Measurements from ENCODE around the gene CLDN12. TPM values are rescaled to one million over a fixed set of nuclear protein-coding genes. Genes with fewer than 3 reads are reported as not detected.
"Not testable (repeated sequence)": the region's sequence is repeated elsewhere in the genome, so short reads cannot be mapped to it uniquely, and the experiment has no call there.

CLDN12 gene
- total RNA-seq, 2 donors from 2014 or later, result 1.6 to 4.1 TPM

GRCh38 chr7:90453931-90454330 lies 50.7 kb downstream of the CLDN12 start:
- Mint-ChIP-seq H3K4me1 (peaks cover 11% of the 10 kb centered on the region), H3K4me3 (no peak overlapping the region), H3K27me3 (peaks cover 34% of the 10 kb centered on the region), H3K27ac (no peak overlapping the region), H3K36me3 (ENCODE audit: low read depth) (peaks cover 5% of the 10 kb centered on the region)
- H3K9me3 ChIP-seq (ENCODE audit: control insufficient read depth, low read length, poor library complexity, severe bottlenecking), result no peaks in the 10 kb centered on the region
- no peak for ATAC-seq
- DNase-seq, result no peak

GRCh38 chr7:90455163-90456030 lies 52.1 kb downstream of the CLDN12 start:
- no peak overlapping the region for H3K27ac Mint-ChIP-seq
- H3K9me3 ChIP-seq (ENCODE audit: control insufficient read depth, low read length, poor library complexity, severe bottlenecking), result no peaks in the 10 kb centered on the region
- ATAC-seq, result peak; percentile 71
- DNase-seq, result no peak
- H3K27me3 Mint-ChIP-seq, result peaks cover 34% of the 10 kb centered on the region
- peak overlapping the region; percentile 79 for H3K4me3 Mint-ChIP-seq
- H3K4me1 Mint-ChIP-seq, result peaks cover 11% of the 10 kb centered on the region
- peaks cover 5% of the 10 kb centered on the region for H3K36me3 Mint-ChIP-seq (ENCODE audit: low read depth)

- Mint-ChIP-seq H3K36me3 (ENCODE audit: low read depth) (peaks cover 5% of the 10 kb centered on the region), H3K4me3 (no peak overlapping the region), H3K4me1 (peaks cover 13% of the 10 kb centered on the region), H3K27me3 (peaks cover 25% of the 10 kb centered on the region), H3K27ac (no peak overlapping the region)
- no peak for DNase-seq
- no peaks in the 10 kb centered on the region for H3K9me3 ChIP-seq (ENCODE audit: control insufficient read depth, low read length, poor library complexity, severe bottlenecking)
- no peak for ATAC-seq
Observed at GRCh38 chr7:90458104-90458503, 54.8 kb downstream of the CLDN12 start.

- Mint-ChIP-seq H3K36me3 (ENCODE audit: low read depth) (peaks cover 8% of the 10 kb centered on the region), H3K27me3 (peaks cover 23% of the 10 kb centered on the region), H3K4me3 (no peak overlapping the region), H3K4me1 (peaks cover 16% of the 10 kb centered on the region), H3K27ac (no peak overlapping the region)
- ATAC-seq, result no peak
- no peak for DNase-seq
- H3K9me3 ChIP-seq (ENCODE audit: control insufficient read depth, low read length, poor library complexity, severe bottlenecking), result no peaks in the 10 kb centered on the region
Observed at GRCh38 chr7:90459888-90460287, 56.6 kb downstream of the CLDN12 start.

GRCh38 chr7:90461219-90461618 lies 58.0 kb downstream of the CLDN12 start:
- Mint-ChIP-seq H3K36me3 (ENCODE audit: low read depth) (peaks cover 4% of the 10 kb centered on the region), H3K4me3 (no peak overlapping the region), H3K27ac (no peak overlapping the region), H3K4me1 (peaks cover 8% of the 10 kb centered on the region), H3K27me3 (peaks cover 12% of the 10 kb centered on the region)
- ATAC-seq (no peak), DNase-seq (no peak)
- no peaks in the 10 kb centered on the region for H3K9me3 ChIP-seq (ENCODE audit: control insufficient read depth, low read length, poor library complexity, severe bottlenecking)

- not testable (repeated sequence) for DNase-seq; H3K27me3 Mint-ChIP-seq; H3K4me1 Mint-ChIP-seq; H3K9me3 ChIP-seq (ENCODE audit: control insufficient read depth, low read length, poor library complexity, severe bottlenecking); H3K36me3 Mint-ChIP-seq (ENCODE audit: low read depth)
- peak; percentile 50 for ATAC-seq
- Mint-ChIP-seq H3K4me3 (peak overlapping the region; percentile 80), H3K27ac (peak overlapping the region; percentile 12)
Observed at GRCh38 chr7:90463151-90463628, 59.9 kb downstream of the CLDN12 start.

Other genes starting within 250 kb of the CLDN12 start
- not detected for gene STEAP1, start 249.0 kb upstream of the CLDN12 start, total RNA-seq
- not detected for gene STEAP2, start 191.7 kb upstream of the CLDN12 start, total RNA-seq
- 1 to 10 TPM in 1 of 2 donors, under 1 TPM in 1; 0.60 to 1.6 TPM for gene CFAP69, start 158.3 kb upstream of the CLDN12 start, total RNA-seq
- gene FAM237B, start 82.2 kb upstream of the CLDN12 start, total RNA-seq, result not detected
- 10 to 100 TPM; 15.4 to 19.9 TPM for gene GTPBP10, start 56.7 kb upstream of the CLDN12 start, total RNA-seq
- not detected for gene PTTG1IP2, start 66.2 kb downstream of the CLDN12 start, total RNA-seq
- 1 to 10 TPM; 1.7 to 4.6 TPM for gene CDK14, start 192.9 kb downstream of the CLDN12 start, total RNA-seq